Stimulated activated naive CD4-positive, alpha-beta T cell treated with Interleukin-2 at 50 U/mL for 16 hours (primary cell): Measurements from ENCODE around the gene OR2T11.
"Not testable (repeated sequence)": the region's sequence is repeated elsewhere in the genome, so short reads cannot be mapped to it uniquely, and the experiment has no call there.

Source experiments
- DNase-seq: peaks from one replicate; lab custom pipeline; 2025; lab: John Stamatoyannopoulos, UW

Gene OR2T11

GRCh38 chr1:248634991-248635390 is at the start of gene OR2T11:
OR2T11 (minus strand) TSS chr1:248635091; CDS start chr1:248627128, 7,963 bp downstream.
- DNase-seq = not testable (repeated sequence)

GRCh38 chr1:248681651-248682050 is 46.8 kb upstream of the OR2T11 start:
- no peak for DNase-seq

- no peak for DNase-seq
Measured at GRCh38 chr1:248670003-248670402, 35.1 kb upstream of the OR2T11 start.

DNA sequence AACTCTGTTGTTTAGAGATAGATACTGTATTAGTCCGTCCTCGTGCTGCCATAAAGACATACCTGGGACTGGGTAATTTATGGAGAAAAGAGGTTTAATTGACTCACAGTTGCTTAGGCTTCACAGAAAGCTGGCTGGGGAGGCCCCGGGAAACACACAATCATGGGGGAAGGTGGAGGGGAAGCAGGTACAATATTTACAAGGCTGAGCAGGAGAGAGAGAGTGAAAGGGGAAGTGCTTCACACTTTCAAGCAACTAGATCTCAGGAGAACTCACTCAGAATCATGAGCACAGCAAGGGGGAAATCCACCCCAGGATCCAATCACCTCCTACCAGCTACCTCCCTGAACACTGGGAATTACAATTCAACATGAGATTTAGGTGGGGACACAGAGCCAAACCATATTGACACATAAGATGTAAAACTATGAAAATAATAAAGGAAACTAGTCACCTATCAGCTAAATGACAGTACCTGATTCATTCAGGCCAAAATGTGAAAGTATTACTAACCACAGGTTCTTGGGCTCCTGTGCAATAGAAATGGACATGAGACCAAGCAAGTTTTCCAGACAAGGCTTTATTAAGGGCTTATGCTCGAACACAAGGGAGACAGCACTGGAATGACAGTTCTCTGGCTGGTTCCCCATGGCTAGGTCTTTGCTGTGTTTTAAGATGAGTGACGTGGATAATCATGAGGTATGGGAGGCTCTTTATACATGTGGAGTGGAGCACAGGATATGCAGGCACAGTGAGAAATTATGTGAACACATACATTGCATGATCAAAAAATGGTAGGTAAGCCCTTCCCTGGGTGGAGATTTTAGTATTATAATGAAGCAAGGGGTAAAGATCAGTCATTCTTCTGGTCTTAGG is 28.8 kb upstream of the OR2T11 start:
- not testable (repeated sequence) for DNase-seq

GRCh38 chr1:248656797-248657196 is 21.9 kb upstream of the OR2T11 start:
- DNase-seq = not testable (repeated sequence)

GRCh38 chr1:248655354-248655753 is 20.5 kb upstream of the OR2T11 start, which contains the start of gene OR2T27:
OR2T27 (minus strand) TSS chr1:248655528; CDS start chr1:248650884, 4,644 bp downstream.
- DNase-seq = not testable (repeated sequence)

GRCh38 chr1:248648770-248649536 is 14.1 kb upstream of the OR2T11 start:
- DNase-seq = not testable (repeated sequence)

- not testable (repeated sequence) for DNase-seq
Measured at GRCh38 chr1:248645178-248645577, 10.3 kb upstream of the OR2T11 start, which contains the start of gene OR2T35. OR2T35 (minus strand) TSS chr1:248645278; CDS start chr1:248639258, 6,020 bp downstream.

DNA sequence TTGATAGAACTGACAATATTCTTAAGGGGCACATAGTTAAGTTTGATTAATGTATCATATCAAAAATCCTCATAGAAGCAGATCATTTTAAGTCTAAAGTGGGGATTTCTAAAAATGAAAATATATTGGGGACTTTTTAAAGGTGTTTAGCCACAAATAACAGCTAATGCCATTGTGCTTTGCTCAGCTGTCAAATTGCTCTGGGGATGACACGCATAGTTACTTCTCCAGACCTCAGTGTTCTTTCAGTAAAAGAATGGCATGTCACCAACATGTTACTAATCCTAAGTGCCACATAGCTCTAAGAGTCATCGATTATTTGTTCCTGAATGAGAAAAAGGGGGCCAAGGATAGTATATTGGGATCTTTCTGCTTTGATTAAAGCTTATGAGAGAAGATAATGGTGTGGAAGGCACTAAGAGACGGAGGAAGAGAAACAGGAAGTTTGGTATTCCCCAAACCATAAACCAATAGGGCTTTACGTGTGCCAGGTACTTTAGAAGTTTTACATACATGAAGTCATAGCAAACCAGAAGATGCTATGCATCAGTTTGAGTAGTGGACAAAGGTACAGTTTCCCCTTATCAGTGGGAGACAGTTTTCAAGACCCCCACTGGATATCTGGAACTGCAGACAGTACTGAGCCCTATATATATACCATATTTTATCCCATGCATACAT is 8.2 kb upstream of the OR2T11 start:
- not testable (repeated sequence) for DNase-seq

DNA sequence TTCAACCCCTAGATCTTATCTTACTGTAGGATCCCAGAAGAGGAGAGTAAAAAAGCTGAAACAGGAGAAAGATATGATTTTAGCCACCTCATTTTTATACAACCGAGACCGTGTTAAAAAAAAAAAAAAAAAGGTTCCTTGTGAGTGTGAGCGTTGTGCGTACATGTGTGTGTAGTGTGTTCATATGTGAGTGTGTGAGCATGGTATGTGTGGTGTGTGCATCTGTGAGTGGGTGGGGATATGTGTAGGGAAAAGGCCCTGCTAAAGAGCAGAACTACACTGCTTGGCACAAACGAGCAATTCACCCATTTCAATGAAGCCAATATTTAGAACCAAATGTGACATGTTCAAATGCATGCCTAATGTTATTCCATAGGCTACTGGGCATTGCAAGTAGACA is 6.7 kb upstream of the OR2T11 start:
- not testable (repeated sequence) for DNase-seq

GRCh38 chr1:248640906-248641305 is 6.0 kb upstream of the OR2T11 start:
- DNase-seq = not testable (repeated sequence)

GRCh38 chr1:248639652-248640051 is 4.8 kb upstream of the OR2T11 start:
- DNase-seq = not testable (repeated sequence)

GRCh38 chr1:248636612-248637011 is 1.7 kb upstream of the OR2T11 start:
- DNase-seq = not testable (repeated sequence)

GRCh38 chr1:248631354-248632008 is 3.4 kb downstream of the OR2T11 start:
- DNase-seq = no peak

- no peak for DNase-seq
Measured at GRCh38 chr1:248630551-248630950, 4.3 kb downstream of the OR2T11 start.

DNA sequence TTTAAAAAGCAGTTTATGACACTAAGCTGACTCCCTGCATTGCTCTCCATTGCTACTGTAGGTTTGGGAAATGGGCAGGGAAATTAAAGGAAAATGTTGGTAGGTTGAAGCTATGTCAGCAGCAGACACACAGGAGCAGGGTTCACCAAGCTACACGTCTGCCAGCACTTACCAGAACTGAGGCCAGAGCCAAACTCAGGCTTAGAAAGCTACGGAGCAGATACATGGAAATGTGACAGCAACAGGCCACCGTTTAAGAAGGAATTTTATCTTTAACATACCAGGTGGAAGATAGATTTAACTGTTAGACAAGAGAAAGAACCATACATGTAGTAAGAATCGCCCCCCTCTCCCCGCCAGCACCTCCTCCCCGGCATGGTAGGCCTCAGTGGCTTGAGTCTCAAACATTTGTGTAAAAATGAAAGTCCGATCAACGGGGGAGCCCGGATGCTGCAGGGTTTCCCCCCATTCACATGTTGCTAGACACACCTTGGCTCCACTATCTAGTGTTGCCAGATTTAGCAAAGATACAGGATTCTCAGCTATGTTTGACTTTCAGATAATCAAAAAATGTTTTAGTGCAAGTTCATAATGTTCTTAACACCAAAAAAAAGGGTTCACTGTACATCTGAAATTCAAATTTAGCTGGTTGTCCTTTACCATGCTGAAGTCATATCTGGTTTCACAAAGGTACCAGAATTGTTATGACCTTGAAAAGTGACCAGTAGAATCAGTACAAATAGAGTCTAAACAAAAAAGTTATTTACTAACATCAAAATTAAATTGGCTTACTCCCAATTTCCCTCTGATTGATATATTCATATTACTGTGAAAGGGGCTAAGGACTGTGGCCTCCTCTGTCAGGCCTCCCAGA is 6.7 kb downstream of the OR2T11 start:
- no peak for DNase-seq

GRCh38 chr1:248625971-248626370 is 8.9 kb downstream of the OR2T11 start:
- DNase-seq = no peak

DNA sequence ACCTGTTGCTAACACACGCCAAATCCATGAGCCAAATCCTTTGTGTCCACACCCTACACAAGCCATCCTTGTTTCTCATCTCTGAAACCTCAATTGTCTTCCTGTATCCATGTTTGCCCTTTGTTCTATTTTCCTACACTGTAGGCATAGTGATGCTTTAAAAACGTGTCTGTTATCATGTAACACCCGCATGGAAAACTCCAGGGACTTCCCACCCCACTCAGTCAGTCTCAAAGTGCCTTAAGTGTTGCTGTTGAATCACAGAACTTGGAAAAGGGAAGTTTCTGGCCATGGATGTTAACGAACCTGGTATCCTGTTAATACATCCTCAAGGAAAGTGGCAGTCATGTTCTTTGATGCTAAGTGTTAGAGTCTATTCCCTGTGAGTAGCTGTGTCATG is 9.7 kb downstream of the OR2T11 start:
- no peak for DNase-seq

GRCh38 chr1:248622570-248623001 is 12.3 kb downstream of the OR2T11 start:
- DNase-seq = no peak

DNA sequence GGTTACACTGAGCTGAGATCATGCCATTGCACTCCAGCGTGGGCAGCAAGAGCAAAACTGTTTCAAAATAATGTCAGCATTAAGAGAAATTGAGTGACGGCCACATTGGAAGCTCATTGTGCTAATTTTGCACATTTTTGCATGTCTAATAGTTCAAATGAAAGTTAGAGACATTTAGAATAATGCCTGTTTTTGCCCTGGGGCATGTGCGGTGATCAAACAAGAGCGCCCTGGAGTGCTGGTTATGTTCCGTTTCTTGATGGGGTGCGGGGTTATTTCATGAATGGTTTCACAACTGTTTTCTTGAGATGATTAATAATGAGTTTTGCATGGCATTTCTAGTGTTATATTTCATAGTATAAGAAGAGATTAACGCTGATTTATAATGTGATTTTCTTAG is 13.1 kb downstream of the OR2T11 start:
- no peak for DNase-seq
